ENCODE measurements around the gene KRIT1.
A peak's percentile ranks its signal among the peaks of the same experiment; 100 is the strongest.

The KRIT1 gene

GRCh38 chr7:92245487-92246359 is at the start of gene KRIT1, which contains the start of gene ANKIB1:
KRIT1 (minus strand) TSS chr7:92245914; CDS start chr7:92242135, 3,779 bp downstream.
ANKIB1 (plus strand) TSS chr7:92245974; CDS start chr7:92294979, 49,005 bp downstream.
- DNase-seq (ENCODE audit: low read depth), result peak; percentile 80

GRCh38 chr7:92295391-92295790 is 49.7 kb upstream of the KRIT1 start:
- peak; percentile 13 for DNase-seq (ENCODE audit: low read depth)

GRCh38 chr7:92293896-92294590 is 48.3 kb upstream of the KRIT1 start:
- DNase-seq (ENCODE audit: low read depth), result peak; percentile 28

GRCh38 chr7:92292981-92293380 is 47.3 kb upstream of the KRIT1 start:
- DNase-seq (ENCODE audit: low read depth), result no peak

GRCh38 chr7:92289321-92289720 is 43.6 kb upstream of the KRIT1 start:
- no peak for DNase-seq (ENCODE audit: low read depth)

- DNase-seq (ENCODE audit: low read depth), result no peak
These were observed 37.2 kb upstream of the KRIT1 start for GRCh38 chr7:92282930-92283329.

- DNase-seq (ENCODE audit: low read depth), result no peak
These were observed 36.6 kb upstream of the KRIT1 start for GRCh38 chr7:92282221-92282814.

- no peak for DNase-seq (ENCODE audit: low read depth)
These were observed 35.3 kb upstream of the KRIT1 start for GRCh38 chr7:92281031-92281430.

- DNase-seq (ENCODE audit: low read depth), result no peak
These were observed 33.8 kb upstream of the KRIT1 start for GRCh38 chr7:92279396-92280031.

- DNase-seq (ENCODE audit: low read depth), result no peak
These were observed 30.7 kb upstream of the KRIT1 start for GRCh38 chr7:92276460-92276864.

GRCh38 chr7:92275327-92275726 is 29.6 kb upstream of the KRIT1 start:
- DNase-seq (ENCODE audit: low read depth), result no peak

GRCh38 chr7:92268921-92269320 is 23.2 kb upstream of the KRIT1 start:
- DNase-seq (ENCODE audit: low read depth), result no peak

GRCh38 chr7:92266415-92267241 is 20.9 kb upstream of the KRIT1 start:
- DNase-seq (ENCODE audit: low read depth), result peak; percentile 63

GRCh38 chr7:92260248-92260781 is 14.6 kb upstream of the KRIT1 start:
- DNase-seq (ENCODE audit: low read depth), result peak; percentile 34

- DNase-seq (ENCODE audit: low read depth), result no peak
These were observed 14.0 kb upstream of the KRIT1 start for GRCh38 chr7:92259610-92260247.

- no peak for DNase-seq (ENCODE audit: low read depth)
These were observed 13.3 kb upstream of the KRIT1 start for GRCh38 chr7:92259062-92259461.

GRCh38 chr7:92255308-92255707 is 9.6 kb upstream of the KRIT1 start:
- peak; percentile 94 for DNase-seq (ENCODE audit: low read depth)

- DNase-seq (ENCODE audit: low read depth), result peak; percentile 35
These were observed 9.1 kb upstream of the KRIT1 start for GRCh38 chr7:92254800-92255199.

GRCh38 chr7:92253251-92253650 is 7.5 kb upstream of the KRIT1 start:
- no peak for DNase-seq (ENCODE audit: low read depth)

- DNase-seq (ENCODE audit: low read depth), result peak; percentile 27
These were observed 5.5 kb upstream of the KRIT1 start for GRCh38 chr7:92251181-92251580.

GRCh38 chr7:92250603-92251002 is 4.9 kb upstream of the KRIT1 start:
- no peak for DNase-seq (ENCODE audit: low read depth)

Data from iris pigment epithelial cell (primary cell).